Activated CD4-positive, alpha-beta T cell treated with anti-CD3 and anti-CD28 coated beads for 36 hours (primary cell): ENCODE data around the gene SNRNP35. TPM values are rescaled to one million over a fixed set of nuclear protein-coding genes. Genes with fewer than 3 reads are reported as not detected.

Source experiments
- ATAC-seq: fragments of 200-7000 bp; cut with Tn5 transposase; one replicate; pipeline ENCODE4 v1.10.0; 2021; ENCODE audit warnings: mild to moderate bottlenecking, moderate library complexity
- CTCF ChIA-PET: fragments of 350-600 bp; sonication (Branson Sonifier 250); formaldehyde crosslinking; loops from one replicate; lab custom pipeline; 2021; ENCODE audit warnings: antibody characterized with exemption; lab: Charles Lee
- POLR2A ChIA-PET: fragments of 350-600 bp; sonication (Branson Sonifier 250); formaldehyde crosslinking; loops from one replicate; lab custom pipeline; 2021; ENCODE audit warnings: antibody characterized with exemption, inconsistent platforms; lab: Charles Lee
- DNase-seq: peaks from one replicate; pipeline ENCODE4 v3.0.0-alpha.2; 2020
- H3K27ac Mint-ChIP-seq: one replicate; pipeline ENCODE4 v1.8.0; 2021; ENCODE audit warnings: mixed read lengths
- H3K27me3 Mint-ChIP-seq: one replicate; pipeline ENCODE4 v1.8.0; 2021; ENCODE audit warnings: mixed read lengths
- H3K36me3 Mint-ChIP-seq: one replicate; pipeline ENCODE4 v1.8.0; 2021; ENCODE audit warnings: low read depth, mixed read lengths
- H3K4me1 Mint-ChIP-seq: one replicate; pipeline ENCODE4 v1.8.0; 2021; ENCODE audit warnings: mixed read lengths
- H3K4me3 Mint-ChIP-seq: one replicate; pipeline ENCODE4 v1.8.0; 2021; ENCODE audit warnings: mild to moderate bottlenecking, moderate library complexity, mixed read lengths
- H3K9me3 Mint-ChIP-seq: one replicate; pipeline ENCODE4 v1.8.0; 2021; ENCODE audit warnings: low read depth, mixed read lengths
- intact Hi-C, 2 experiments: fragments of 100-400 bp; cut with DNase I in 1 of 2; cut with micrococcal nuclease in 1 of 2; formaldehyde crosslinking; loops; one replicate each; pipeline versions ENCODE4 v1.14.2 to v1.15.1; 2022 to 2024; cut with DNase I, micrococcal nuclease
- total RNA-seq, 2 experiments: library from RNA; stranded (reverse); gene quantifications; one replicate each; pipeline ENCODE4 v1.2.3, GENCODE V29; 2021

Gene SNRNP35
- total RNA-seq, 2 experiments from 2014 or later = 24.1 to 24.8 TPM

DNA sequence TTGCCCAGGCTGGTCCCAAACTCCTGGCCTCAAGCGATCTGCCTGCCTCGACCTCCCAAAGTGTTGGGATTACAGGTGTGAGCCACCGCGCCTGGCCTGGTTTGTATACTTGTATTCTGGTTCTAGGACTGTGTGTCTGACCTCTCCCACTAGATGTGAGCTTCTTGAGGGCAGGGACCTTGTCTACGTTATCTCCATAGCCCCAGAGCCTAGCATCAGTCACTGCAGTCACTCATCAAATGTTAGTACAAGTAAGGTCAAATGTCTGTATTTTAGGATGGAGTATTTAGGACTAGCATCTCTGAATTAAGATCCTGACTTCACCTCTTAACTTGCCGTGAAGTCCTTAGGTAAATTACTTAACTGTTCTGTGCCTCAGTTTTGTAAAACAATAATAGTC lies 24.3 kb upstream of the SNRNP35 start:
- POLR2A ChIA-PET = interaction anchor here (0.6 to 0.7 kb wide), 3 partner anchors 50 to 1222 kb away, joined by 3 to 10 read pairs (median 4); partner anchors contain the start of genes KMT5A and SBNO1
- Mint-ChIP-seq H3K36me3 (peaks cover 43% of the 10 kb centered on the region), H3K27ac (peak overlapping the region; percentile 75), H3K27me3 (no peaks in the 10 kb centered on the region), H3K9me3 (no peaks in the 10 kb centered on the region), H3K4me1 (peaks cover 45% of the 10 kb centered on the region), H3K4me3 (peak overlapping the region; percentile 95)
- ATAC-seq (no peak), DNase-seq (no peak)
- CTCF ChIA-PET = interaction anchor here (0.8 to 1.7 kb wide), 2 partner anchors 15 to 24 kb away, joined by 3 read pairs; no protein-coding TSS in a partner anchor
- intact Hi-C loops = loop anchor here (5.0 to 10.0 kb wide), 3 partner anchors 34 to 1481 kb away; partner anchors contain the start of genes UBC (in 1 of the 2) and VPS37B (in 1 of the 2)

DNA sequence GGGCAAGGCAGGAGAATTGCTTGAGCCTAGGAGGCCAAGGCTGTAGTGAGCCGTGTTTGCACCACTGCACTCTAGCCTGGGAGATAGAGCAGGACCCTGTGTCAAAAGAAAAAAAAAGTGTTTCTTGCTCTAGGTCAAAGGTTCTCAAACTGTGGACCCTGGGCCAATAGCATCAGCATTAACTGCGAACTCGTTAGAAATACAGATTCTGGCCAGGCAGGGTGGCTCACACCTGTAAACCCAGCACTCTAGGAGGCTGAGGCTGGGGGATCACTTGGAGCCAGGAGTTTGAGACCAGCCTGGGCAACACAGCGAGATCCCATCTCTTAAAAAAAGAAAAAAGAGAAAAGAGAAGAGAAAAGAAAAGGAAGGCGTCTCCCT lies 22.3 kb upstream of the SNRNP35 start:
- H3K4me3 Mint-ChIP-seq = peak overlapping the region; percentile 95
- POLR2A ChIA-PET = interaction anchor here (0.7 kb wide), 1 partner anchor 9 kb away, joined by 4 read pairs; no protein-coding TSS in a partner anchor
- peak overlapping the region; percentile 98 for H3K27ac Mint-ChIP-seq
- intact Hi-C loops = loop anchor here (1.0 to 10.0 kb wide), 12 partner anchors 7 to 1479 kb away; partner anchors contain the start of genes CDK2AP1 (in 1 of the 2), MPHOSPH9 (in 1 of the 2), MTRFR (in 1 of the 2) and SNRNP35 (in 1 of the 2)
- peaks cover 30% of the 10 kb centered on the region for H3K36me3 Mint-ChIP-seq
- DNase-seq = no peak
- no peak for ATAC-seq
- CTCF ChIA-PET = interaction anchor here (0.6 to 1.4 kb wide), 4 partner anchors 13 to 1010 kb away, joined by 3 to 4 read pairs (median 4); no protein-coding TSS in a partner anchor
- peaks cover 39% of the 10 kb centered on the region for H3K4me1 Mint-ChIP-seq
- no peaks in the 10 kb centered on the region for H3K9me3 Mint-ChIP-seq
- no peaks in the 10 kb centered on the region for H3K27me3 Mint-ChIP-seq

- CTCF ChIA-PET = interaction anchor here (0.7 to 1.9 kb wide), 4 partner anchors 10 to 1011 kb away, joined by 3 to 4 read pairs (median 4); no protein-coding TSS in a partner anchor
- H3K36me3 Mint-ChIP-seq = peaks cover 24% of the 10 kb centered on the region
- peaks cover 33% of the 10 kb centered on the region for H3K4me1 Mint-ChIP-seq
- POLR2A ChIA-PET = interaction anchor here (0.7 to 1.8 kb wide), 2 partner anchors 8 to 12 kb away, joined by 4 read pairs; no protein-coding TSS in a partner anchor
- H3K4me3 Mint-ChIP-seq = peak within 1 kb of the TSS; percentile 95
- ATAC-seq = peak; percentile 85
- no peaks in the 10 kb centered on the region for H3K27me3 Mint-ChIP-seq
- no peaks in the 10 kb centered on the region for H3K9me3 Mint-ChIP-seq
- peak; percentile 96 for DNase-seq
- H3K27ac Mint-ChIP-seq = peak within 1 kb of the TSS; percentile 98
- intact Hi-C loops = loop anchor here (1.0 to 10.0 kb wide), 11 partner anchors 8 to 1479 kb away; partner anchors contain the start of genes MPHOSPH9 (in 1 of the 2), MTRFR (in 1 of the 2), SNRNP35 (in 1 of the 2) and TMED2 (in 1 of the 2)
Observed at GRCh38 chr12:123436017-123436964, 21.6 kb upstream of the SNRNP35 start, which contains the start of gene RILPL2. TSS of gene RILPL2 (minus strand) at chr12:123436684. CDS start at chr12:123436420, 264 bp downstream.

GRCh38 chr12:123441523-123442164 lies 16.3 kb upstream of the SNRNP35 start:
- no peaks in the 10 kb centered on the region for H3K36me3 Mint-ChIP-seq
- POLR2A ChIA-PET = interaction anchor here (0.6 kb wide), 1 partner anchor 161 kb away, joined by 3 read pairs; no protein-coding TSS in a partner anchor

DNA sequence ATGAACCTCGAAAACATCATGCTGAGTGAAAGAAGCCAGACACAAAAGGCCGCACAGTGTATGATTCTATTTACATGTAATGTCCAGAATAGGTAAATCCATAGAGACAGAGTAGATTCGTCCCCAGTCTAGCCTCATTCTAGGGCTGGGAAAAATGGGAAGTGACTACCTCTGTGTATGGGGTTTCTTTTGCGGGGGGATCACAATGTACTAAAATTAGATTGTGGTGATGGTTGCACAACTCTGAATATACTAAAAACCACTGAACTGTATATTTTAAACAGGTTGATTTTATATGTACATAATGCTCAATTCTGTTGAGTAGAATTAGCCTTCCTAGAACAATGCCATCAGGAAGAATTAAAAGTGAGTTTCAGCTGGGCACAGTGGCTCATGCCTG lies 15.2 kb upstream of the SNRNP35 start:
- POLR2A ChIA-PET = no interaction called here
- H3K27me3 Mint-ChIP-seq = no peaks in the 10 kb centered on the region
- CTCF ChIA-PET = no interaction called here
- ATAC-seq (no peak), DNase-seq (no peak)
- no peaks in the 10 kb centered on the region for H3K36me3 Mint-ChIP-seq
- H3K9me3 Mint-ChIP-seq = no peaks in the 10 kb centered on the region
- H3K4me1 Mint-ChIP-seq = peaks cover 13% of the 10 kb centered on the region
- H3K27ac Mint-ChIP-seq = no peak overlapping the region
- intact Hi-C loops = no loop called here
- H3K4me3 Mint-ChIP-seq = no peak overlapping the region

More at GRCh38 chr12:123441523-123442164, 16.3 kb upstream of the SNRNP35 start:
- no peak for ATAC-seq
- Mint-ChIP-seq H3K27me3 (no peaks in the 10 kb centered on the region), H3K4me3 (no peak overlapping the region), H3K4me1 (peaks cover 14% of the 10 kb centered on the region), H3K27ac (no peak overlapping the region), H3K9me3 (no peaks in the 10 kb centered on the region)
- no peak for DNase-seq
- CTCF ChIA-PET = no interaction called here
- intact Hi-C loops = no loop called here

DNA sequence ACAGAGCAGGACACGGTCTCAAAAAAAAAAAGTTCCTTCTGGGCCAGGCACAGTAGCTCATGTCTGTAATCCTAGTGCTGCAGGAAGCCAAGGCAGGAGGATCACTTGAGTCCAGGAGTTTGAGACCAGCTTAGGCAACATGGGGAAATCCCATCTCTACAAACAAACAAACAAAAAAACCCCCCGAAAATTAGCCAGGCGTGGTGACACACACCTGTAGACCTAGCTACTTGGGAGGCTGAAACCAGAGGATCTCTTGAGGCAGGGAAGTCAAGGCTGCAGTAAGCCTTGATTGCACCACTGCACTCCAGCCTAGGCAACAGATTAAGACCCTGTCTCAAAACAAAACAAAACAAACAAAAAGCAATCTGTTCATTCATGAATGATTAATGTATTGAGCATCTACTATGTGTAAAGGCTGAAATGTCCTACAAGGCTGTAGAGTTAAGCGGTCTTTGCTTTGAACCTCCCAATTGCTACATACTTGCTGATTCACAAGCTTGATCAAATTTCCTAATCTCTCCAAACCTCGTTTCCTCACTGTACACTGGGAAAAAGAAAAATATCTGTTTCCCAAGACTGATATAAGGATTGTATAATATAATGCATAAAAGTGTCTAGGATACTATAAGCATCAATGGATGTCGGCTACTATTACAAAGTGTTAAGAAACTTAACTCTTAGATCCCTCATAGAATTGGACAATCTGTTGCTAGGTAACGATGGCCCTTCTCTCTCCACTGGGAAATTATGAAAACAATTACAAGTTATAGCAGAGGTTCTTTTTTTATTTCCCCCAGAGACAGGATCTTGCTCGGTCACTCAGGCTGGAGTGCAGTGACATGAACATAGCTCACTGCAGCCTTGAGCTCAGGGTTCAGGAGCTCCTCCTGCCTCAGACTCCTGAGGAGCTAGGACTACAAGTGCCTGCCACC lies 13.6 kb upstream of the SNRNP35 start:
- DNase-seq = no peak
- Mint-ChIP-seq H3K36me3 (no peaks in the 10 kb centered on the region), H3K9me3 (no peaks in the 10 kb centered on the region), H3K4me3 (no peak overlapping the region), H3K4me1 (peaks cover 27% of the 10 kb centered on the region), H3K27ac (no peak overlapping the region), H3K27me3 (no peaks in the 10 kb centered on the region)
- ChIA-PET POLR2A (interaction anchor here (0.6 kb wide), 2 partner anchors 8 to 355 kb away, joined by 4 to 9 read pairs; no protein-coding TSS in a partner anchor), CTCF (interaction anchor here (0.6 to 0.7 kb wide), 2 partner anchors 24 to 180 kb away, joined by 3 to 4 read pairs; no protein-coding TSS in a partner anchor)
- intact Hi-C loops = no loop called here
- no peak for ATAC-seq

DNA sequence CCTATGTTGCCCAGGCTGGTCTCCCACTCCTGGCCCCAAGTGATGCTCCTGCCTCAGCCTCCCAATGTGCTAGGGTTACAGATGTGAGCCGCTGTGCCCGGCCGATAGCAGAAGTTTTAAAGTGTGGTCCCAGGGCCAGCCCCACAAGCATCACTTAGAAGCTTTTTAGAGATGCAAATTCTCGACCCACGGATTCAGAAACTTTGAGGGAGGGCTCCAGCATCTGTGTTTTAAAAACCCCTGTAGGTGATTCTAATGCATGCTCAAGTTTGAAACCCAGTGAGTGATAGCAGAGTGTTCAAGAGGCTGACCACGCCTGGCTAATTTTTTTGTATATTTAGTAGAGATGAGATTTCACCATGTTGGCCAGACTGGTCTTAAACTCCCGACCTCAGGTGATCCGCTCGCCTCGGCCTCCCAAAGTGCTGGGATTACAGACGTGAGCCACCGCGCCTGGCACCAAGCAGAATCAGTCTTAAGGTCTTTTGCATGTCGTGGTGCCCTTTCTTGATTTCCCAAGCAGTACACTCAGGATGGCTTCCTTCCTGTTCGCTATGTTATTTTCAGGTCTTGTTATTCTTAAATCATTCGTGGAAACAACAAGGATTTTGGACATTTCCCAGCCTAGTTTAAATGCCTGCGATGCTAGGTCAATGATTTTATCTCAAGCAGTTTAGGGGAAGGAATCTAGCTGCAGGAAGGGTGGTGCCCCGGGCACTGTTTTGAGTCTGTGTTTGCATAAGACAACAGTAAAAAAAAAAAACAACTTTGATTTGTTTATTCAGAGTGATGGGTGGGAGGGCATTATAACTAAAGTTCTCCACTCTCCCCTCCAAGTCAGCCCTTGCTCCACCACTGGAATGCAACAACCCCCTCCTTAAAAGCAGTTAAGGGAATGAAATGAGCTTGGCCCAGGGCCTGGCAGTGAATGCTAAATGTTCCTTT lies 12.3 kb upstream of the SNRNP35 start:
- Mint-ChIP-seq H3K27me3 (no peaks in the 10 kb centered on the region), H3K36me3 (no peaks in the 10 kb centered on the region), H3K4me3 (no peak overlapping the region), H3K4me1 (peaks cover 30% of the 10 kb centered on the region), H3K27ac (peak overlapping the region; percentile 70), H3K9me3 (no peaks in the 10 kb centered on the region)
- intact Hi-C loops = no loop called here
- ChIA-PET CTCF (interaction anchor here (0.7 to 1.3 kb wide), 3 partner anchors 8 to 208 kb away, joined by 3 to 4 read pairs (median 3); partner anchors contain the start of gene RILPL2), POLR2A (interaction anchor here (0.7 kb wide), 1 partner anchor 1120 kb away, joined by 3 read pairs; no protein-coding TSS in a partner anchor)
- ATAC-seq (no peak), DNase-seq (no peak)

DNA sequence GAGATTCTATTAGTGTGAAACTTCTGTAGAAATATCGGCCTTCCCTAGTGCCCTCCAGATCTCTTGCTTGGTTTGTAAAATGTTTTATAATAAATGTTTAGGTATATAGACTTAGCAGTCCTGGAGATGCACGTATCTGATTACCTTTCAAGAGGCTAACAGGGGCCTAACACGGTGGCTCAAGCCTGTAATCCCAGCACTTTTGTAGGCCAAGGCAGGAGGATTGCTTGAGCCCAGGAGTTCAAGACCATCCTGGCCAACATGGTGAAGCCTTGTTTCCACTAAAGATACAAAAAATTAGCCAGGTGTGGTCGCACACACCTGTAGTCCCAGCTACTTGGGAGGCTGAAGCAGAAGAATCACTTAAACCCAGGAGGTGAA lies 11.6 kb upstream of the SNRNP35 start:
- ChIA-PET CTCF (interaction anchor here (1.0 to 1.3 kb wide), 2 partner anchors 9 to 209 kb away, joined by 3 to 4 read pairs; partner anchors contain the start of gene RILPL2), POLR2A (interaction anchor here (0.7 kb wide), 1 partner anchor 1120 kb away, joined by 3 read pairs; no protein-coding TSS in a partner anchor)
- Mint-ChIP-seq H3K27me3 (no peaks in the 10 kb centered on the region), H3K4me1 (peaks cover 32% of the 10 kb centered on the region), H3K9me3 (no peaks in the 10 kb centered on the region), H3K27ac (peak overlapping the region; percentile 70), H3K36me3 (no peaks in the 10 kb centered on the region), H3K4me3 (no peak overlapping the region)
- DNase-seq = no peak
- no peak for ATAC-seq
- intact Hi-C loops = no loop called here

DNA sequence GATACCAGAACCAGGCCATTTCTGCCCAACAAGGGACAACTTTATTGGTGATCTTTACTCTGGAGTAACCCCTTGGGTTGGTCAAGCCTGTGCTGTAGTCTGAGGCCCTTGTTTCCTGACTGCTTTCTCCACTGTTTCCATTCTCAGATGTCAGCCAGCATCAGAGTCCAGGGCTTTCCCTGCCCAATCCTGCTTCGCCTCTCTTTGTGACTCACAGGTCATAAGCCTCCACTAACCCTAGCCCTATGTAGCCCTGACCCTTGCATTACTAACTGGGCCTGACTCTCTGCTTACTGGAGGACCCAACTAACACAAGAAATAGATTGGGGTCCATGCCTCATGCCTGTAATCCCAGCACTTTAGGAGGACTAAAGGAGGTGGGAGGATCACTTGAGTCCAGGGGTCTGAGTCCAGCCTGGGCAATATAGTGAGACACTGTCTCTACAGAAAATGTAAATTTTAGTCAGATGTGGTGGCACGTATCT lies 8.6 kb upstream of the SNRNP35 start:
- ChIA-PET POLR2A (interaction anchor here (0.6 kb wide), 1 partner anchor 862 kb away, joined by 3 read pairs; no protein-coding TSS in a partner anchor), CTCF (interaction anchor here (0.9 to 2.0 kb wide), 6 partner anchors 9 to 180 kb away, joined by 3 to 8 read pairs (median 4); partner anchors contain the start of gene SNRNP35)
- H3K4me1 Mint-ChIP-seq = peaks cover 30% of the 10 kb centered on the region
- DNase-seq = no peak
- H3K27ac Mint-ChIP-seq = peak overlapping the region; percentile 76
- H3K27me3 Mint-ChIP-seq = no peaks in the 10 kb centered on the region
- ATAC-seq = no peak
- H3K9me3 Mint-ChIP-seq = no peaks in the 10 kb centered on the region
- no peaks in the 10 kb centered on the region for H3K36me3 Mint-ChIP-seq
- intact Hi-C loops = no loop called here
- H3K4me3 Mint-ChIP-seq = no peak overlapping the region
